NCI-H187 treated with DMSO at 0.1 percent for 48 hours (cell line): ENCODE measurements around the gene PABPC1L2B.
"Not testable (repeated sequence)": the region's sequence is repeated elsewhere in the genome, so short reads cannot be mapped to it uniquely, and the experiment has no call there.

ENCODE experiments used
- DNase-seq: peaks from one replicate; lab custom pipeline; 2025; lab: John Stamatoyannopoulos, UW

Gene PABPC1L2B

GRCh38 chrX:73002733-73003132 lies at the start of gene PABPC1L2B:
Gene PABPC1L2B (plus strand): TSS chrX:73002939. CDS start chrX:73003643, 704 bp downstream.
- DNase-seq, result not testable (repeated sequence)

- not testable (repeated sequence) for DNase-seq
Measured at GRCh38 chrX:72959971-72960370, 42.8 kb upstream of the PABPC1L2B start.

GRCh38 chrX:72971859-72972258 lies 30.9 kb upstream of the PABPC1L2B start:
- DNase-seq, result not testable (repeated sequence)

- not testable (repeated sequence) for DNase-seq
Measured at GRCh38 chrX:72974885-72975284, 27.9 kb upstream of the PABPC1L2B start.

GRCh38 chrX:72980894-72981469 lies 21.8 kb upstream of the PABPC1L2B start:
- not testable (repeated sequence) for DNase-seq

- not testable (repeated sequence) for DNase-seq
Measured at GRCh38 chrX:73004032-73004431, 1.3 kb downstream of the PABPC1L2B start.

GRCh38 chrX:73021361-73022092 lies 18.8 kb downstream of the PABPC1L2B start:
- no peak for DNase-seq

- DNase-seq, result not testable (repeated sequence)
Measured at GRCh38 chrX:73022093-73022445, 19.3 kb downstream of the PABPC1L2B start.

- DNase-seq, result no peak
Measured at GRCh38 chrX:73028876-73029275, 26.1 kb downstream of the PABPC1L2B start.
